TTC549 (cell line): ENCODE measurements around the gene PLB1.

Experiments used
- FAIRE-seq: peaks from 2 replicates; lab custom pipeline; 2012; peaks lifted over from hg19 to GRCh38; lab: Jason Lieb, UNC

The PLB1 gene

GRCh38 chr2:28612131-28612812, 116.4 kb downstream of the PLB1 start:
- FAIRE-seq, result no peak

GRCh38 chr2:28613186-28613585, 117.3 kb downstream of the PLB1 start:
- FAIRE-seq, result no peak

DNA sequence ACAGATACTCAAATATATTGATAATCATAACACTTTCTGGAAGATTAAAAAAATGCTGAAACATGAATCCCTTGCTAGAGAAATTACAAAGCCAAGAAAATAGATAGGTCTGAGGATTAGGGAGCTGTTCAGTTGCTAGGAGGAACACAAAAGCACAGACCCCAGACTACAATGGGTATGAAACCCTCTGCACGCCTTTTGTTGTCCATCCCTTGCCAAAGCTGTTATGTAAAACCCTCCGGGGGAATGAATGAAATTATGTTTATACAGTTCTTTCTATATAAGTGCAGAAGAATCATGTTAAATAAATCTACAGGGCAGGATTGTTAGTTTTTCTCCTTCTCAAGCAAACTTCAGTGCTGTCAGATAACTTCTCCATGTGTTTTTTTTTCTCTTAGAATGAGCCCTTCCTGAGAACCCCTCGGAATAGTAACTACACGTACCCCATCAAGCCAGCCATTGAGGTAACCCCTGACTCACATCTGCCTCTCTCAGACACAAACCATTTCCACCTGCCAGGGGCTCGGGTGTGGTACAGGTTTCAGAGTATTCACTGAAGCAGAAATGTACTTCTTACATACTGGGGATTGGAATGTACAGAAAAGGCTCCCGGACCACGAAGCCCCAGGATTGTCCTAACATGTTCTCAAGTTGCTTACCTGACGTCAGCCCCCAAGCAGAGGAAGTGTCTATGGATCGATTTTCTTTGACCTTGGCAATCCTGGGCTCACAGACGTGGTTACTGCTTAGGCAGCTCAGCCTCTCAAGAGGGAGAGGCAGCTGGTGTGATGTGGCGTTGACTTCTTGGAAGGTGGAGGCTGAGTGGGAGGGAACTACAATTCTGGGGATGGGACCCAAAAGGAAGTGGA, 118.0 kb downstream of the PLB1 start:
- no peak for FAIRE-seq

DNA sequence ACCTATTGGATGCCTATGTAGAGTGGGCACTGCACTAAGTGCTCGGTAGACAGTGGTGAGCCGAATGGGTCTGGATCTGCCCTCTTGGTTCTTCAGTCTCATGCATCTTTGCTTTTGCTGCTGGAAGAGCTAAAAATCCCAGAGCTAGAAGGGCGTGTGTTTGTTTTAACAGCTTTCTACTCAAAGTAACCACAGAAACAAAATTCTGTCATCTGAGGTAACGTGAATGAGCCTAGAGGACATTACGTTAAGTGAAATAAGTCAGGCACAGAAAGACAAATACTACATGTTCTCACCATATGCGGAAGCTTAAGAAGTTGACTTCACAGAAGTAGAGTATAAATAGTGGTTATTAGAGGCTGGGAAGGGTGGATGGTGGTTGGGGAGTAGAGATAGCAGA, 119.8 kb downstream of the PLB1 start:
- FAIRE-seq, result no peak

DNA sequence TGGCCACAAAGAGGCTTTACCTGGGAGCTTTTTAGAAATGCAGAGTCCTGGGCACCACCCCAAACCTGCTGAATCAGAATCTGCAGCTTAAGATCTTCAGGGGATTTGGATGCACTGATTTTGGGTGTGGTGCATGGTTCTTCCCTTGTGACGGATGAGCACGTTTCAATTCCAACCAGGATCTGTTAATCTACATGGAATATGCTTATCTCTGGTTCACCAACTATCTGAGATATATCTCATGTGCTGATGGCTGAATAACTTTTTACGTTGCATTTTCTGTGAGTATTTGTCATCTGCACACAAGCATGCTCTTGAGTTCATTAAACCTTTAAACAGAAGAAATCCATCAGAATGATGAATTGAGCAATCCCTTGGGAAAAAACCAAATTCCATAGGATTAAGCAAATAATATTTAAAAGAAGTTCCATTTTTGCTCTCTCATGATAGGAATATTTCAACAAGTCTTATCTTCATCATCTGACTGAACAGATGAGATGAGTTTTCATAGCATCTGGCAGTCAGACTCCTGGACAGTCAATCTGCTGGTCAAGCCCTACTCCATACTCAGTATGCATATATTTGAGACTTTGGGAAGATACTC, 120.6 kb downstream of the PLB1 start:
- FAIRE-seq, result no peak

- FAIRE-seq, result no peak
These were observed 121.8 kb downstream of the PLB1 start for GRCh38 chr2:28617502-28618184.

- no peak for FAIRE-seq
These were observed 122.6 kb downstream of the PLB1 start for GRCh38 chr2:28618221-28619141.

GRCh38 chr2:28619213-28620196, 123.6 kb downstream of the PLB1 start:
- FAIRE-seq, result no peak

DNA sequence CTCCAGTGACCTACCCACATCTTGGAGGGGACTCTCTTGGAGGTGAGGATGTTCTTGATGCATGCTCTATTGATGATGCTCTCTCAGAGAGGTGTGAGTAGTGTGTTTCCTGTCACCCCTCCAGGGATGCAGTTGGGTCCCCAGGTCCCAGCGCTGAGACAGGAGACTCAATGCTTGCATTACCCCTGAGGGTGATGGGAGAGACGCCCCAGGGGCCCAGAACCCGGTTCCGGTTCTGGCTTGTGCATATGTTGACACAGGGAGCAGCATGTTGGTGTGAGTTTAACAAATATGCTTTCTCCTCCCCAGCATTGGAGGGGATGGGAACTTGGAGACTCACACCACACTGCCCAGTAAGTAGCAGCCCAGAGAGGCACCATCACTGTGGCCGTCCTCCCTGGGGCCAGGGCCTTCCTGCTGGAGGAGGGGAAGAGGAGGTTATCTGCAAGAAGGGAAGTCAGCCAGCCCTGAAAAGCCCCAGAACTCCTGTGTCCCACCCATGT, 124.5 kb downstream of the PLB1 start:
- FAIRE-seq, result no peak

- no peak for FAIRE-seq
These were observed 124.9 kb downstream of the PLB1 start for GRCh38 chr2:28620801-28621171.

GRCh38 chr2:28621172-28622100, 125.6 kb downstream of the PLB1 start:
- FAIRE-seq, result no peak

GRCh38 chr2:28622101-28622499, 126.2 kb downstream of the PLB1 start:
- FAIRE-seq, result no peak

DNA sequence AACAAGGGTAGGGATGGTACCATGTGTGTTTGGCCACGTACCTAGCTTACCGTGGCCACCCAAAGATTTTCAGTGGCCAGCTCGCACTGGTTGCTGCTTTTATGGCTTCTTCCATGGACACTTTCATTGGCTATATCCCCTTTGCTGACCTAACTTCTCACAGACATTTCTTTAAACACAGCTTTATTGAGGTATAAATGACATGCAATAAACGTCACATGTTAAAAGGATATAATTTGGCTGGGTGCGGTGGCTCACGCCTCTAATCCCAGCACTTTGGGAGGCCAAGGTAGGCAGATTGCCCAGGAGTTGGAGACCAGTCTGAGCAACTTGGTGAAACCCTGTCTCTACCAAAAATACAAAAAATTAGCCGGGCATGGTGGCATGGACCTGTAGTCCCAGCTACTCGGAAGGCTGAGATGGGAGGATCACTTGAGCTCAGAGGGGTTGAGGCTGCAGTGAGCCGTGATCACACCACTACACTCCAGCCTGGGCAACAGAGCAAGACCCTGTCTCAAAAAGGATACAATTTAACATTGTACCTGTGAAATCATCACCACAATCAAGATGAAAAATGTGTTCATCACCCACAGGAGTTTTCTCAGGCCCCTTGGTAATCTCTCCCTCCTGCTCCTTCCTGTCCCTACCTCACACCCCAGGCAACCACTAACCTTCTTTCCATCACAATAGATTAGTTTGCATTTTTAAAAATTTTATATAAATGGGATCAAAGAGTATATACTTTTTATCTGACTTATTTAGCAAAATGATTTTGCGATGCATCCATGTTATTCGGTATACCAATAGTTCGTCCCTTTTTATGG, 127.9 kb downstream of the PLB1 start:
- no peak for FAIRE-seq

- FAIRE-seq, result no peak
These were observed 128.6 kb downstream of the PLB1 start for GRCh38 chr2:28624436-28624792.

DNA sequence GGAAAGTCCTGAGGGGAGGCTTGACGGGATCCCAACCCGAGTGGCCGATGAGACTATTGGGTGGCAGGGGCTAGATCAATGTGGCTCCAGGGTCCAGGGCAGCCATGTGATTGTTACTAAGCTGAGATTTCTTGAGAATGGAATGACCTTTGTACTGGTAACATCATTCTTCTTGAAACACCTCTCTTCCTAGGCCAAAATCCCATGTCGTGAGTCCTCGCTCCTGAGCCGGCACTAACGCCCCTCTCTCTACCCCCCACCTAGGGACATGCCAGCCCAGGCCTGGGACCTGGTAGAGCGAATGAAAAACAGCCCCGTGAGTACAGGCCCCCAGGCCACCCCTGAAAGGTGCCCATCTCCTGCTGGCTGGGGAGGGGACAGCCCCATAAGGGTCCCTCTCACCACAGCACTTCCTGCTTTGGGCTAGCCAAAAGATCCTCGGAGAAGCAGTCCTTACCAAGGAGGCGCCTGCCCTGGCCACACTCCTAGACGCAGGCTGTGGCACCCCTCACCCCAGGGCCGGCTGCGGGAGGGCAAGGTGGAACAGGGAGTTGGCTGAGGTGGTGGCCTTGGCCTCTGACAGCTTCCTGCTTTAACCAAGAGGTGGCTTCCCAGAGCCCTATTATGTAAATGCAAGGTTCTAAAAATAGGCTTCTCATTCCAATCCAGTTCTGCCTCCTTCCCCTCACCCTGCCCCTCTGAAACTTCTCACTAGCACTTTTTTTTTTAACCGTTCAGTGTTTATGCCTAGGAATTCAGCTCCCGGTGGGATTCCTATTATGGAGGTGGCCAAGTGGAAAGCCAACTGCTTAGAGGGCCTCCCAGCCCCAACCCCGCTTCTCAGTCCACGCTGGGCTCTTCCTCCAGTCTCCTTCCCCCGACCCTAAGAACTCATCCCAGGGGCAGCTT, 129.2 kb downstream of the PLB1 start:
- no peak for FAIRE-seq

- no peak for FAIRE-seq
These were observed 130.5 kb downstream of the PLB1 start for GRCh38 chr2:28626376-28626775.

DNA sequence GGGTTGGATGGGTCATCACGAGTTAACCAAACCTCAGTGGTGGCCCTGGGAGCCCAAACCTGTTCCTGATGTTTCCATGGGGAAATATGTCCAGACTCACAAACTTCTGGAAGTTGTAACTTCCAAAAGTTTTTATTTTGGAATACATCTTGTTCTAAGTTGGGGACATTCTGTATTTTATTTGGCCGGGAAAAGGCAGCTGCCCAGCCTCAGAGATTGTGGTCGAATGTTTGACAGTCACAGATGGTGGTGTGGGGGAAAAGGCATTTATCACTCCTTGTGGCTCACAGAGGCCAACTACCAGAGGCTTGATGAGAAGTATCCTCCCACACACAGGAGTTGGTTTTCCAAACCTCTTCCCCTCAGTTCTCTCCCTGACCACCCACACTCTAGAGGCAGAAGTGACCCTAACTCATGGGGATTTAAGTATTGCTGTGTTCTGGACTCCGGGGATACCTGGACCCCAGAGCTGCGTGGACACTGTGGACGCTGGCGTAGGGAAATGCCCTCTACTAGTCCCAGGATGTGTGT, 131.1 kb downstream of the PLB1 start:
- no peak for FAIRE-seq
